Liver (tissue), 9 donors: Measurements from ENCODE around the gene FAM110A. TPM values are rescaled to one million over a fixed set of nuclear protein-coding genes. Genes with fewer than 3 reads are reported as not detected.

Experiments used
- DNase-seq: peaks from one replicate; pipeline ENCODE4 v3.0.0-alpha.2; 2017; ENCODE audit warnings: low spot score
- H3K27ac ChIP-seq, 2 donors: one replicate each; pipeline ENCODE4 v1.7.0; 2013; ENCODE audit warnings: inconsistent platforms in 2 of 2, low read length in 2 of 2, control low read depth in 1 of 2, low read depth in 1 of 2, mild to moderate bottlenecking in 1 of 2
- H3K27me3 ChIP-seq, 4 donors: one replicate each; pipeline versions ENCODE4 v1.6.1 to v1.7.0; 2013; ENCODE audit warnings: low read length in 3 of 4, inconsistent platforms in 1 of 4, mild to moderate bottlenecking in 1 of 4, moderate library complexity in 1 of 4; ENCODE audit not compliant: control insufficient read depth in 4 of 4, insufficient read depth in 4 of 4
- H3K36me3 ChIP-seq, 4 donors: one replicate each; pipeline versions ENCODE4 v1.6.1 to v1.7.0; 2013; ENCODE audit warnings: low read length in 3 of 4, mild to moderate bottlenecking in 3 of 4, low read depth in 1 of 4, moderate library complexity in 1 of 4; ENCODE audit not compliant: control insufficient read depth in 4 of 4, insufficient read depth in 3 of 4
- H3K4me1 ChIP-seq, 4 donors: one replicate each; pipeline versions ENCODE4 v1.6.1 to v1.7.0; 2013; ENCODE audit warnings: low read length in 3 of 4, mild to moderate bottlenecking in 3 of 4, moderate library complexity in 1 of 4; ENCODE audit not compliant: control insufficient read depth in 4 of 4, insufficient read depth in 4 of 4
- H3K4me3 ChIP-seq, 3 donors: one replicate each; pipeline versions ENCODE4 v1.6.1 to v1.7.0; 2013; ENCODE audit warnings: low read length in 3 of 3, control low read depth in 1 of 3, low read depth in 1 of 3, mild to moderate bottlenecking in 1 of 3
- H3K9ac ChIP-seq, 2 donors: one replicate each; pipeline ENCODE4 v1.7.0; 2013; ENCODE audit warnings: low read length in 2 of 2, mild to moderate bottlenecking in 2 of 2, moderate library complexity in 2 of 2, control low read depth in 1 of 2, low read depth in 1 of 2
- H3K9me3 ChIP-seq, 4 donors: one replicate each; pipeline versions ENCODE4 v1.6.1 to v1.7.0; 2013; ENCODE audit warnings: low read length in 3 of 4; ENCODE audit not compliant: control insufficient read depth in 4 of 4
- ATF3 ChIP-seq: IDR thresholded peaks from 2 replicates; pipeline ENCODE4 v1.6.1; 2016; ENCODE audit warnings: antibody characterized with exemption
- CTCF ChIP-seq: fragments of 150-350 bp; IDR thresholded peaks from 2 replicates; pipeline ENCODE4 v1.5.1; 2017; ENCODE audit warnings: improper control_type of control experiment, low read depth, low read length; ENCODE audit not compliant: missing input control
- EGR1 ChIP-seq, 2 donors: IDR thresholded peaks; 2 replicates each; pipeline ENCODE4 v1.6.1; 2016 to 2018; ENCODE audit warnings: antibody characterized with exemption in 2 of 2, low read depth in 2 of 2
- FOXA1 ChIP-seq: IDR thresholded peaks from 2 replicates; pipeline ENCODE4 v1.6.1; 2016; ENCODE audit warnings: antibody characterized with exemption
- FOXA2 ChIP-seq: IDR thresholded peaks from 2 replicates; pipeline ENCODE4 v1.6.1; 2016; ENCODE audit warnings: antibody characterized with exemption
- GABPA ChIP-seq, 2 donors: IDR thresholded peaks in 1 of 2; conservative IDR thresholded peaks in 1 of 2; 2 replicates each; pipeline ENCODE4 v1.6.1; 2016; ENCODE audit warnings: antibody characterized with exemption in 2 of 2, mild to moderate bottlenecking in 1 of 2, moderate library complexity in 1 of 2
- HNF4A ChIP-seq, 2 donors: conservative IDR thresholded peaks; 2 replicates each; pipeline ENCODE4 v1.6.1; 2016; ENCODE audit warnings: antibody characterized with exemption in 2 of 2, mild to moderate bottlenecking in 2 of 2
- JUND ChIP-seq, 2 donors: IDR thresholded peaks; 2 replicates each; pipeline ENCODE4 v1.6.1; 2016; ENCODE audit warnings: antibody characterized with exemption in 2 of 2
- MAX ChIP-seq: IDR thresholded peaks from 2 replicates; pipeline ENCODE4 v1.6.1; 2016; ENCODE audit warnings: antibody characterized with exemption
- NR2F2 ChIP-seq: IDR thresholded peaks from 2 replicates; pipeline ENCODE4 v1.6.1; 2016; ENCODE audit warnings: antibody characterized with exemption
- RAD21 ChIP-seq, 2 donors: IDR thresholded peaks; 2 replicates each; pipeline ENCODE4 v1.6.1; 2016; ENCODE audit warnings: antibody characterized with exemption in 2 of 2, mild to moderate bottlenecking in 2 of 2
- REST ChIP-seq: IDR thresholded peaks from 2 replicates; pipeline ENCODE4 v1.6.1; 2016; ENCODE audit warnings: antibody characterized with exemption, mild to moderate bottlenecking
- SP1 ChIP-seq: IDR thresholded peaks from 2 replicates; pipeline ENCODE4 v1.6.1; 2018; ENCODE audit warnings: antibody characterized with exemption, mild to moderate bottlenecking
- TAF1 ChIP-seq: conservative IDR thresholded peaks from 2 replicates; pipeline ENCODE4 v1.6.1; 2016; ENCODE audit warnings: antibody characterized with exemption, mild to moderate bottlenecking
- ZBTB33 ChIP-seq: IDR thresholded peaks from 2 replicates; pipeline ENCODE4 v1.6.1; 2016; ENCODE audit warnings: antibody characterized with exemption
- WGBS: extraction: QIAGEN DNeasy Blood & Tissue Kit; methylation state at CpG from one replicate; pipeline ENCODE4 v1.1.7; 2013; 5-methylcytosine and 5-hydroxymethylcytosine counted together
- polyA plus RNA-seq, 2 donors: library from polyadenylated mRNA; stranded (reverse) in 1 of 2; unstranded in 1 of 2; fragments of 200-250 nt in 1 of 2; fragments of >200 nt in 1 of 2; fragmentation: Nextera tagmentation in 1 of 2; extraction: Ambion mirVana in 1 of 2; gene quantifications; one replicate each; pipeline versions ENCODE4 v1.2.1 to v1.2.3, GENCODE V29; 2013 to 2015
- total RNA-seq, 2 donors: library from RNA; depleted of rRNA; stranded (reverse); fragments of >200 nt; gene quantifications; one replicate each; pipeline ENCODE4 v1.2.3, GENCODE V29; 2014
- donor health status: healthy.
- donor health status: healthy.
- donor health status: healthy.
- donor health status: healthy.
- donor health status: healthy.

FAM110A gene
- total and polyA plus RNA-seq, 4 donors, result 1.2 to 6.7 (median 2.0) TPM

GRCh38 chr20:873875-874607 lies 40.5 kb downstream of the FAM110A start:
- Histone ChIP-seq H3K4me1 (peaks cover 0 to 3% (median 1%) of the 10 kb centered on the region in 4 donors), H3K36me3 (no peaks in the 10 kb centered on the region), H3K27ac (no peak overlapping the region), H3K4me3 (no peak overlapping the region), H3K9me3 (no peaks in the 10 kb centered on the region), H3K9ac (no peak overlapping the region), H3K27me3 (no peaks in the 10 kb centered on the region)
- DNase-seq, result no peak
- TF ChIP-seq RAD21 (IDR thresholded peaks at IDR 0.05) (no peak), EGR1 (IDR thresholded peaks at IDR 0.05; ENCODE audit: low read depth in 2 of 2) (no peak), FOXA2 (no peak), SP1 (no peak), ATF3 (no peak)
- WGBS, result 75% methylated on average over 10 of the region's 10 CpGs

- H3K36me3 ChIP-seq, result no peaks in the 10 kb centered on the region
- no peaks in the 10 kb centered on the region for H3K9me3 ChIP-seq
- TF ChIP-seq GABPA (IDR thresholded peaks at IDR 0.05 in 1 of 2, conservative IDR thresholded peaks at IDR 0.05 in 1 of 2), result no peak
- TF ChIP-seq ATF3, result no peak
- TF ChIP-seq NR2F2, result no peak
- TF ChIP-seq REST, result no peak
- TF ChIP-seq ZBTB33, result no peak
- no peak for TF ChIP-seq SP1
- TF ChIP-seq TAF1, result no peak
- no peak for TF ChIP-seq FOXA1
- TF ChIP-seq RAD21 (IDR thresholded peaks at IDR 0.05), result no peak
- no peak for TF ChIP-seq HNF4A (conservative IDR thresholded peaks at IDR 0.05)
- TF ChIP-seq MAX, result no peak
- no peak for TF ChIP-seq CTCF
- TF ChIP-seq JUND (IDR thresholded peaks at IDR 0.05), result no peak
- no peak for TF ChIP-seq EGR1 (IDR thresholded peaks at IDR 0.05; ENCODE audit: low read depth in 2 of 2)
- no peak for DNase-seq
- no peak overlapping the region for H3K9ac ChIP-seq
- H3K27ac ChIP-seq, result no peak overlapping the region
- no peak overlapping the region for H3K4me3 ChIP-seq
- H3K27me3 ChIP-seq, result no peaks in the 10 kb centered on the region
- H3K4me1 ChIP-seq, result no peaks in the 10 kb centered on the region
- WGBS, result 84% methylated on average over 4 of the region's 4 CpGs
Observed at GRCh38 chr20:875115-875514, 41.6 kb downstream of the FAM110A start.
